PC-9 (cell line): ENCODE results near the gene SLC19A3.

Source experiments
- CTCF ChIP-seq: fragments of 200-600 bp; sonication (generic); conservative IDR thresholded peaks from 2 replicates; pipeline ENCODE4 v1.6.1; 2017; ENCODE audit warnings: mixed run types, antibody characterized with exemption, mild to moderate bottlenecking, moderate library complexity
- EZH2 ChIP-seq: fragments of 200-600 bp; sonication (generic); IDR thresholded peaks from 2 replicates; pipeline ENCODE4 v1.8.0; 2017; ENCODE audit warnings: antibody characterized with exemption, low read depth

GRCh38 chr2:227703961-227704360 lies 13.9 kb downstream of the SLC19A3 start:
- no peak for TF ChIP-seq CTCF
- no peak for TF ChIP-seq EZH2
